Adrenal gland (tissue), 5 donors: ENCODE data around the gene PCID2.

ENCODE experiments used
- CTCF ChIP-seq, 6 experiments: fragments of 450-650 bp in 4 of 6; fragments of 200-600 bp in 2 of 6; sonication (generic) in 1 of 6; IDR thresholded peaks; 1 replicate in 5 of 6; 2 replicates in 1 of 6; pipeline versions ENCODE4 v1.5.1 to v1.8.0; 2016 to 2021; ENCODE audit warnings: antibody characterized with exemption in 6 of 6, mild to moderate bottlenecking in 2 of 6, moderate library complexity in 1 of 6
- POLR2A ChIP-seq, 2 donors: fragments of 450-650 bp; IDR thresholded peaks; one replicate each; pipeline ENCODE4 v1.6.1; 2017; ENCODE audit warnings: antibody characterized with exemption in 2 of 2, mild to moderate bottlenecking in 2 of 2, moderate library complexity in 1 of 2
- donor health status: DM: no; HTN: no; CAD: no.

- TF ChIP-seq CTCF (IDR thresholded peaks at IDR 0.05) (no peak), POLR2A (IDR thresholded peaks at IDR 0.05) (no peak)
These were observed 44.1 kb upstream of the PCID2 start for GRCh38 chr13:113252516-113253095.
